BE2C (cell line): ENCODE data around the gene BMPER.
A peak's percentile ranks its signal among the peaks of the same experiment; 100 is the strongest.

Experiments
- DNase-seq: peaks from one replicate; pipeline ENCODE4 v3.0.0-alpha.2; 2020
- H3K27me3 ChIP-seq: fragments of 250-450 bp; sonication (Bioruptor Pico); 2 replicates; pipeline ENCODE4 v1.5.1; 2020; ENCODE audit warnings: mild to moderate bottlenecking
- H3K36me3 ChIP-seq: fragments of 250-450 bp; sonication (Bioruptor Pico); 2 replicates; pipeline ENCODE4 v1.5.1; 2020; ENCODE audit warnings: mild to moderate bottlenecking
- H3K4me1 ChIP-seq: fragments of 250-450 bp; sonication (Bioruptor Pico); 2 replicates; pipeline ENCODE4 v1.5.1; 2020
- H3K4me3 ChIP-seq: 2 replicates; pipeline ENCODE4 v1.5.1; 2011; ENCODE audit warnings: low read depth, low read length
- H3K9me3 ChIP-seq: fragments of 250-450 bp; sonication (Bioruptor Pico); 2 replicates; pipeline ENCODE4 v1.5.1; 2020
- TF ChIP-seq, protein P1 (sequence below): IDR thresholded peaks from 2 replicates; pipeline ENCODE4 v1.5.1; 2012; ENCODE audit warnings: mild to moderate bottlenecking, low read depth, low read length

BMPER gene

DNA sequence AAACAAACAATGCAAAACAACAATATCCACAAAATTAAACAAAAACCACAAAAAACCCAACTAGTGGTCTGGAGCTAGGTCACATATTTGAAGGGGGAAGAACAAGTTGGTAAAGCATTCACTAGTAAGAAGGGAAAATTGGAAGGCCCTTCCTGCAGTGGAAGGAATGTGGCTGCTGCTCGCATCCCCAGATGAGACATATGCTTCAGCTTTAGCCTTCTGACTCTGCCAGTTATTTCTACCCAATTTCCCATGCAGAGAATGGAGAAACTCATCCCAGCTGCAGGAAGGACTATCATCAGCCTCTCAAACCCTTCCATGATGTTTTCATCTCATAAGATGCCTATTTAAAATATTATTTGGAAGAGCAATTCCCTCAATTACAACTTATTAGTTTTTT lies 176.6 kb downstream of the BMPER start:
- Histone ChIP-seq H3K9me3 (no peaks in the 10 kb centered on the region), H3K27me3 (no peaks in the 10 kb centered on the region), H3K4me1 (no peaks in the 10 kb centered on the region), H3K4me3 (no peak overlapping the region), H3K36me3 (no peaks in the 10 kb centered on the region)
- TF ChIP-seq, protein P1, sequence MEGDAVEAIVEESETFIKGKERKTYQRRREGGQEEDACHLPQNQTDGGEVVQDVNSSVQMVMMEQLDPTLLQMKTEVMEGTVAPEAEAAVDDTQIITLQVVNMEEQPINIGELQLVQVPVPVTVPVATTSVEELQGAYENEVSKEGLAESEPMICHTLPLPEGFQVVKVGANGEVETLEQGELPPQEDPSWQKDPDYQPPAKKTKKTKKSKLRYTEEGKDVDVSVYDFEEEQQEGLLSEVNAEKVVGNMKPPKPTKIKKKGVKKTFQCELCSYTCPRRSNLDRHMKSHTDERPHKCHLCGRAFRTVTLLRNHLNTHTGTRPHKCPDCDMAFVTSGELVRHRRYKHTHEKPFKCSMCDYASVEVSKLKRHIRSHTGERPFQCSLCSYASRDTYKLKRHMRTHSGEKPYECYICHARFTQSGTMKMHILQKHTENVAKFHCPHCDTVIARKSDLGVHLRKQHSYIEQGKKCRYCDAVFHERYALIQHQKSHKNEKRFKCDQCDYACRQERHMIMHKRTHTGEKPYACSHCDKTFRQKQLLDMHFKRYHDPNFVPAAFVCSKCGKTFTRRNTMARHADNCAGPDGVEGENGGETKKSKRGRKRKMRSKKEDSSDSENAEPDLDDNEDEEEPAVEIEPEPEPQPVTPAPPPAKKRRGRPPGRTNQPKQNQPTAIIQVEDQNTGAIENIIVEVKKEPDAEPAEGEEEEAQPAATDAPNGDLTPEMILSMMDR, result no peak
- DNase-seq, result no peak

DNA sequence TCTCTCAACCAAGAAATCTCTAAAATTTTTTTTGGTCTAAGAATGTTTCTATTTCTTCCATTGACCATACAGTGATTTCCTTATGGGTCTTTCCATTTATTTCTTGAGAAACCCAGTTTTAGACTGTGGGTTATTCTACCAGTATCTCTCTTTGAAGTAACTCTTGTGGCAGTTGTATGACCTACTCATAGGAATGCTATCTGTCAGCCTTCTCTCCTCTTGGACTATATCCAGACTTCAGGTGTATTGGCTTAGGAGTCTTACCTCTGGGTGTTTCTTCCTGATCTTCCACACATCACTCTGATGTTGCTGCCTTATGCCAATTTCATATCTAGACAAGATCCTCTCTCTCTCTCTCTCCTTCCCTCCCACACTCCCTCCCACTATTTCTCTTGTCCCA lies 178.1 kb downstream of the BMPER start:
- no peaks in the 10 kb centered on the region for H3K36me3 ChIP-seq
- no peaks in the 10 kb centered on the region for H3K27me3 ChIP-seq
- TF ChIP-seq, protein P1, result no peak
- no peaks in the 10 kb centered on the region for H3K4me1 ChIP-seq
- H3K9me3 ChIP-seq, result no peaks in the 10 kb centered on the region
- H3K4me3 ChIP-seq, result no peak overlapping the region
- DNase-seq, result no peak

DNA sequence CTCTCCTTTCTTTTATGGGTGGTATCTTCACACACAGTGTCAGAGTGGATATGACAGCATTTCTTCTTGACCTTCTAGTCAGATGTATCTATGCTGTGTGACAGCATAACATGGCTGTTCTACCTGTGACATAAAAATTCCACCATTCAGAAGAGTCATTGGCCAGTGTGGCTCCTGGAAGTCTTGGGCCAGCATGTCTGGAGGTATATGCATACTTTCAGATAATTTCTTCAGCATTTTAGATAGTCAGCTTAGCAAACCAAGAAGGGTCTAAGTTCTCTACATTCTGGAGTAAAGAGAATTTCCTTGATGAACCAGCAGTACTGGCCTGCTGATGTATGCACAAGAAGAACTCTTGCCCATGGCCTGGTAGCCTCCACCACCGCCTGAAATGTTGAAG lies 179.3 kb downstream of the BMPER start:
- DNase-seq, result no peak
- Histone ChIP-seq H3K36me3 (no peaks in the 10 kb centered on the region), H3K9me3 (no peaks in the 10 kb centered on the region), H3K4me1 (no peaks in the 10 kb centered on the region), H3K4me3 (no peak overlapping the region), H3K27me3 (no peaks in the 10 kb centered on the region)
- TF ChIP-seq, protein P1, result no peak

DNA sequence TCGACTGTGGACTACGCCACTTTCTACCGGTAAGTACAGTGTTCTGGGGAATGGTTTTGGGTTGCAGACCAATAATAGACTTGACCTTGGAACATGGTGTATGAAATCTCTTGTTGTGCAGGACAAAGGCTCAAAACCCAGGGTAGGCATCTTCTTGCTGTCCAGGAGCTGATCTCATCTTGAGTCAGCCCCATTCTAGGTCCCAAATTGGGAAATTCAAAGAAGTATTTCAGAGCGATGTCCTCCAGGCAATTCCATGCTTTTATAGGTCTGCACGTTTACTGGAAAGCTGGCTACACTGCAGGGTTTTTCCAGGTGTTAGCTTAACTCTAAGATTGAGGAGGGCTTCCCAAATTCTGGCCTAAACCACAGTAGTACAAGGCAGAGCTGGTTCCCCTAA lies 180.7 kb downstream of the BMPER start:
- Histone ChIP-seq H3K9me3 (no peaks in the 10 kb centered on the region), H3K27me3 (no peaks in the 10 kb centered on the region), H3K36me3 (no peaks in the 10 kb centered on the region), H3K4me1 (no peaks in the 10 kb centered on the region), H3K4me3 (no peak overlapping the region)
- no peak for DNase-seq
- TF ChIP-seq, protein P1, result no peak

DNA sequence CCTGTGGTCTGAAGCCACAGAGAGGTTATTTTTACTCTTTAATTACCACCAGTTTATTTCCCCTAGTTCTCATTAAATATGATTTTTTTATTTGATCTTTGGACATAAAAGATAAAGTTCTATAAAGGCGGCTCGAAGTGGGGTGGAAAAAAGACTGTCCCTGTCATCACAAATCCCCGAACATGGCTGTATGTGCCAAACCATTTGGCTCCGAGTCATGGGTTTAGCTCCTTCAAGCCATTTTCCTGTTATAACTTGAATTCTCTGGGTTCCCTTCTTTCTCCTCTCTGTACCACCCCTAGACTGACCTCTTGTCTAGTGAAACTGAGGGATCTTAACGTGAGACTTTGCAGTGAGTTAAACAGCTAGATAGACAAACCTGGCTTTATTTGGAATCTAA lies 181.6 kb downstream of the BMPER start:
- no peaks in the 10 kb centered on the region for H3K4me1 ChIP-seq
- H3K9me3 ChIP-seq, result no peaks in the 10 kb centered on the region
- H3K36me3 ChIP-seq, result no peaks in the 10 kb centered on the region
- no peak for DNase-seq
- no peak overlapping the region for H3K4me3 ChIP-seq
- TF ChIP-seq, protein P1, result no peak
- H3K27me3 ChIP-seq, result no peaks in the 10 kb centered on the region

DNA sequence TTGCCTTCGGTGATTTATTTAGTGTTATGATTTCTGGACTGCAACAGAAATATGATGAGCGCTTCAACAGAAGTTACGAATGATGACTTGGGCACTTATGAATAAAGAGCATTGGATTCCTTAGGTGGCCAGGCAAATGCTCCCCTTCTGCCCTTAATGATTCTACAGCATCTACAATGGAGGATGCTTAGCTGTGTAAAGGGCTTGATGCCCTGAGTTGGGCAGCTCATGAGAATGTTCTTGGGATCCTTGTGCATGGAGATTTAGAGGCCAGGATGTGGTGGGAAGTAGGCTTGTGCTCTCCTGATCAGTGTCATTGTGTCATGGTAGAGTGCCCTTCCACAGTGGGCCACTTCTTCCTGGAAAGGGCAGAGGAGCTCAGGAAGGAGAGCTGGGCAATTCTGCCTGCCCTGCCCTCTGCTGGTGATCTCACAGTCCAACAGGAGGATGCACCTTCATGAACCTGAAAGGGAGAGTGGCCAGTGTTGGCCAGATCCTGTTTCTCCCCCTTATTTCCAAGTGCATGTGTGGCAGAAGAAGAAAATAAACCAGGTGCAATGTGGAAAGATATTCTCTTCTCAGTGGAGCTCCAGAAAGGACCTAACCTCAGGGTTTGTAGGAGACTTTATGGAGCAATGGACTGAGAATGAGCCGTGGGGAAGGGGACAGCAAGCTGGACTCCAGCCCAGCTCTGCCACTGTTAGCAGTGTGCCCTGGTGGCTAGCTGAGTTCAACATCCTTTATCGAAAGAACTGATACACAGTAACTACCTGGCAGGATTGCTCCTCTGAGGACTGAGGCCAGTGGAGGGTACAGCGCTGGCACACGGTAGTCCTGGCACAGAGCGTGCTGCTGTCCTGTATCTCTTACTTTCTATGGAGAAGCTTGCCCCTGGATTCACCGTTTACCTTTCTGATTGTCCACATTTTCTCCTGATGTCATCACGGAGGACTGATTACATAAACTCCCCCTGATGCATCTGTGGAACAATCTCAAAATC lies 182.9 kb downstream of the BMPER start:
- DNase-seq, result peak; percentile 30
- H3K9me3 ChIP-seq, result no peaks in the 10 kb centered on the region
- TF ChIP-seq, protein P1, result peak; percentile 40

More for the DNA sequence above, 182.9 kb downstream of the BMPER start:
- Histone ChIP-seq H3K4me3 (no peak overlapping the region), H3K36me3 (no peaks in the 10 kb centered on the region), H3K4me1 (no peaks in the 10 kb centered on the region), H3K27me3 (no peaks in the 10 kb centered on the region)
